ENCODE measurements around the gene ANAPC2.

Gene ANAPC2

GRCh38 chr9:137221506-137222111 lies 33.2 kb upstream of the ANAPC2 start:
- no peak for TF ChIP-seq CTCF (IDR thresholded peaks at IDR 0.05; ENCODE audit: borderline replicate concordance, control extremely low read depth, extremely low read depth, insufficient read depth, missing control alignments)
- DNase-seq (ENCODE audit: low spot score) = no peak
- in situ Hi-C loops (cut with MboI; ENCODE audit: low sequenced_read_pairs, unreplicated experiment) = no loop called here

GRCh38 chr9:137221095-137221505 lies 32.7 kb upstream of the ANAPC2 start:
- in situ Hi-C loops (cut with MboI; ENCODE audit: low sequenced_read_pairs, unreplicated experiment) = no loop called here
- no peak for TF ChIP-seq CTCF (IDR thresholded peaks at IDR 0.05; ENCODE audit: borderline replicate concordance, control extremely low read depth, extremely low read depth, insufficient read depth, missing control alignments)
- DNase-seq (ENCODE audit: low spot score) = no peak

GRCh38 chr9:137220317-137221094 lies 32.1 kb upstream of the ANAPC2 start:
- TF ChIP-seq CTCF (IDR thresholded peaks at IDR 0.05; ENCODE audit: borderline replicate concordance, control extremely low read depth, extremely low read depth, insufficient read depth, missing control alignments) = no peak
- in situ Hi-C loops (cut with MboI; ENCODE audit: low sequenced_read_pairs, unreplicated experiment) = no loop called here
- DNase-seq (ENCODE audit: low spot score) = no peak

DNA sequence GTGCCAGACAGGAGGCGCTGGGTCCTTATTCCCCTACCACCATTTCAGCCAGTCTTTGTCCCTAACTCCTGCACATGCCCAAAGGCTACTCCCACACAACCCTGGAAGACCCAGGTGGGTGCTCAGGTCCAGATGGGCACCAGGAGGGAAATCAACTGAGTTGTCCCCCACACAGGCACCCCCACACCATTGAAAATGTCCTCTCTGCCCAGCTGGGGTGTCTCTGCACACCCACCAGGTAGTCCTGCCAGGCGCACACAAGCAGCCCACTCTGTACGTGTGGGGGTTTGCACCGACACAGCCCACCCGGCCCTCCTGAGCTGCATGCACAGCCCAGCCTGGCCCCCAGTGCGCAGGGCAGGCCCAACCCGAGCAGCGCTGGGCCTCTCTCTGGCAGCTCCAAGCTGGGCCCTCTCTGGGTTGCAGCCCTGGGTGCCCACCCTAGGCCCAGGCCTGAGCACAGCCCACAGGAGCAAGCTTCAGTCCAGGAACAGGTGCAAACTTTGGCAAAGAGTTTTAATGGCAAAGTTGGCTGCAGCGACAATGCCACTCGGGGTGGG lies 31.5 kb upstream of the ANAPC2 start:
- in situ Hi-C loops (cut with MboI; ENCODE audit: low sequenced_read_pairs, unreplicated experiment) = no loop called here
- no peak for TF ChIP-seq CTCF (IDR thresholded peaks at IDR 0.05; ENCODE audit: borderline replicate concordance, control extremely low read depth, extremely low read depth, insufficient read depth, missing control alignments)
- DNase-seq (ENCODE audit: low spot score) = no peak

GRCh38 chr9:137218754-137219271 lies 30.5 kb upstream of the ANAPC2 start:
- no peak for DNase-seq (ENCODE audit: low spot score)
- in situ Hi-C loops (cut with MboI; ENCODE audit: low sequenced_read_pairs, unreplicated experiment) = no loop called here
- TF ChIP-seq CTCF (IDR thresholded peaks at IDR 0.05; ENCODE audit: borderline replicate concordance, control extremely low read depth, extremely low read depth, insufficient read depth, missing control alignments) = no peak

- DNase-seq (ENCODE audit: low spot score) = no peak
- TF ChIP-seq CTCF (IDR thresholded peaks at IDR 0.05; ENCODE audit: borderline replicate concordance, control extremely low read depth, extremely low read depth, insufficient read depth, missing control alignments) = no peak
- in situ Hi-C loops (cut with MboI; ENCODE audit: low sequenced_read_pairs, unreplicated experiment) = no loop called here
Measured at GRCh38 chr9:137218212-137218753, 29.9 kb upstream of the ANAPC2 start.
